Thyroid gland (tissue), 4 donors: ENCODE data around the gene KCNQ1OT1. TPM values are rescaled to one million over a fixed set of nuclear protein-coding genes. Genes with fewer than 3 reads are reported as not detected.

Source experiments
- DNase-seq, 2 donors: peaks; one replicate each; pipeline ENCODE4 v3.0.0-alpha.2; 2019
- H3K27ac ChIP-seq, 3 donors: fragments of 200-600 bp; sonication (generic); 1 replicate in 2 of 3; 2 replicates in 1 of 3; pipeline ENCODE4 v1.5.1; 2016 to 2019; ENCODE audit warnings: mild to moderate bottlenecking in 1 of 3, moderate library complexity in 1 of 3
- H3K27me3 ChIP-seq: fragments of 200-600 bp; sonication (generic); one replicate; pipeline ENCODE4 v1.5.1; 2019
- H3K36me3 ChIP-seq, 2 donors: fragments of 200-600 bp; sonication (generic); one replicate each; pipeline ENCODE4 v1.5.1; 2016 to 2019
- H3K4me1 ChIP-seq, 2 donors: fragments of 200-600 bp; sonication (generic); one replicate each; pipeline ENCODE4 v1.5.1; 2017 to 2019
- H3K4me3 ChIP-seq, 3 donors: fragments of 200-600 bp; sonication (generic); replicated peaks in 1 of 3; 1 replicate in 2 of 3; 2 replicates in 1 of 3; pipeline ENCODE4 v1.5.1; 2016; ENCODE audit warnings: mild to moderate bottlenecking in 1 of 3
- H3K9me3 ChIP-seq: fragments of 200-600 bp; sonication (generic); one replicate; pipeline ENCODE4 v1.5.1; 2017
- CTCF ChIP-seq, 6 experiments: fragments of 200-600 bp in 3 of 6; fragments of 450-650 bp in 3 of 6; sonication (generic) in 3 of 6; IDR thresholded peaks; one replicate each; pipeline ENCODE4 v1.5.1; 2016 to 2019; ENCODE audit warnings: antibody characterized with exemption in 6 of 6, mild to moderate bottlenecking in 2 of 6, inconsistent platforms in 1 of 6, moderate library complexity in 1 of 6
- POLR2A ChIP-seq, 2 donors: fragments of 450-650 bp; IDR thresholded peaks; one replicate each; pipeline ENCODE4 v1.6.1; 2017; ENCODE audit warnings: antibody characterized with exemption in 2 of 2, mild to moderate bottlenecking in 2 of 2, moderate library complexity in 1 of 2
- WGBS, 2 donors: methylation state at CpG; one replicate each; pipeline ENCODE4 v1.1.5; 2017; 5-methylcytosine and 5-hydroxymethylcytosine counted together
- intact Hi-C: fragments of 100-400 bp; cut with DNase I; formaldehyde crosslinking; loops from one replicate; pipeline ENCODE4 v1.15.1; 2023
- total RNA-seq, 4 donors: library from RNA; depleted of rRNA; stranded (reverse); fragments of >200 nt; gene quantifications; one replicate each; pipeline ENCODE4 v1.2.3, GENCODE V29; 2016

Gene KCNQ1OT1
- total RNA-seq, 4 donors from 2014 or later, result 2.0 to 4.1 (median 3.2) TPM

- Histone ChIP-seq H3K9me3 (no peaks in the 10 kb centered on the region), H3K36me3 (no peaks in the 10 kb centered on the region), H3K4me3 (no peak overlapping the region), H3K4me1 (peaks cover 0 to 3% of the 10 kb centered on the region in 2 donors), H3K27me3 (no peaks in the 10 kb centered on the region), H3K27ac (no peak overlapping the region)
- no peak for DNase-seq
- intact Hi-C loops, result no loop called here
- TF ChIP-seq POLR2A (IDR thresholded peaks at IDR 0.05) (no peak), CTCF (IDR thresholded peaks at IDR 0.05) (no peak)
- 94% methylated on average over 9 of the region's 9 CpGs for WGBS, 2 donors
These were observed 30.0 kb upstream of the KCNQ1OT1 start for GRCh38 chr11:2729841-2730240.

DNA sequence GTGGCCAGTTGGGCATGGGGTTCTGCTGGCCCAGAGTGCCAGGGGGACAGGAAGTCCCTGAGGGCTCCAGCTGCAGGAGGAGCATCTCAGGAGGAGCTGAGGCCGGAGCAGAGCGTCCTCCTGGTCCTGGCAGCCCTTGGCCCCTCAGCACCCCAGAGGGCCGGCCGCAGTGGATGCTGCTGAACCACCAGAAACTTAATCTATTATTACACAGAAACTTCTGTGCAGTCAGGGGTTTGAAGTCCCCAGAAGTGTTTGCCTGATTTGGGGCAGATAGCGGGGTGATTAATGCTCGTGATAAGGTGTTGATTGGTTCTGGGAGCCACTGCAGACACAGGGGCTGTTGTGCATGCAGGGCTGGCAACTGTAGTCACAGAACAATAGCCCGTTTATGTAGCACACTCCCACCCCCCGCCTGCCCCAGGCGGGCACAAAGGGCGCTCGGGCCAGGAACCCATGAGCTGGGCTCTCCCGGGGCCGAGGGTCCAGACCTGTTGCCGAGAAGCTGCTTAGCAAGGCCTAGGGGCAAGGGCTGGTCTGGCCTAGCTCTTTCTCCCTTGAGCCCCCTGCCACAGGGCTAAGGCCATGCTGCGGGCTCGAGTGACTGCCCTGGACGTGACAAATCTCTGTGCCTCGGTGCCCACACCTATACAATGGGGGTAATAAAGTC is 29.0 kb upstream of the KCNQ1OT1 start:
- no peak overlapping the region for H3K27ac ChIP-seq
- peaks cover 0 to 3% of the 10 kb centered on the region in 2 donors for H3K4me1 ChIP-seq
- 86 to 94% methylated on average over 17 of the region's 18 CpGs for WGBS, 2 donors
- H3K36me3 ChIP-seq, result no peaks in the 10 kb centered on the region
- H3K27me3 ChIP-seq, result no peaks in the 10 kb centered on the region
- no peaks in the 10 kb centered on the region for H3K9me3 ChIP-seq
- intact Hi-C loops, result no loop called here
- TF ChIP-seq POLR2A (IDR thresholded peaks at IDR 0.05) (no peak), CTCF (IDR thresholded peaks at IDR 0.05) (no peak)
- H3K4me3 ChIP-seq, result no peak overlapping the region
- DNase-seq, result no peak

DNA sequence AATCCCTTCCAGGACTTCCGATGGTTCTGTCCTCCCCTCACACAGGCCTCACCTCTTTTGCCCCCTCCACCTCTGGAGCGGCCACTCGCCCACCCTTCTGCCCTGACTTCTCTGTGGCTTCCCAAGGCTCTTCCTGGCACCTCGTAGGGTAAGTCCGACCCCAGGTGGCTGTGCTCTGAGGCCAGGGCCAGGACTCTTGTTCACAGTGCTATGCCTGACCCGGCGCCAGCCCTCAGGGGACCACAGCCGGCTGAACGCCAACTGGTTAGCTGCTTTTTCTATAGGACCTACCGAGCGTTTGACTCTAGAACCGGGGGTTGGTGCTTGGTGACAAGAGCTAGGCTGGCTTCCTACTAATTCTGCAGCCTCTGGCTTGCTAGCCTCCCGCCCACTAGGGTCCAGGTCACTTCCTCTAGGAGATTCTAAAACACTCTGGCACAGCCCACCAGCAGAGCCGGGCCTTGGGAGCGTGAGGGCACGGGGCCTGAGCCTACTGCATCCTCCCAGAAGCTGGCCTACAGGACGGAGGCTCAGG is 28.4 kb upstream of the KCNQ1OT1 start:
- Histone ChIP-seq H3K9me3 (no peaks in the 10 kb centered on the region), H3K36me3 (no peaks in the 10 kb centered on the region), H3K4me1 (peaks cover 0 to 3% of the 10 kb centered on the region in 2 donors), H3K27ac (no peak overlapping the region), H3K4me3 (no peak overlapping the region), H3K27me3 (no peaks in the 10 kb centered on the region)
- 90 to 93% methylated on average over 17 of the region's 17 CpGs for WGBS, 2 donors
- no peak for DNase-seq
- TF ChIP-seq CTCF (IDR thresholded peaks at IDR 0.05) (no peak), POLR2A (IDR thresholded peaks at IDR 0.05) (no peak)
- intact Hi-C loops, result no loop called here

GRCh38 chr11:2726964-2727363 is 27.2 kb upstream of the KCNQ1OT1 start:
- Histone ChIP-seq H3K4me1 (peaks cover 0 to 3% of the 10 kb centered on the region in 2 donors), H3K27ac (no peak overlapping the region), H3K27me3 (no peaks in the 10 kb centered on the region), H3K9me3 (no peaks in the 10 kb centered on the region), H3K4me3 (no peak overlapping the region), H3K36me3 (no peaks in the 10 kb centered on the region)
- WGBS, 2 donors, result 92 to 94% methylated on average over 4 of the region's 4 CpGs
- TF ChIP-seq CTCF (IDR thresholded peaks at IDR 0.05), result no peak
- TF ChIP-seq POLR2A (IDR thresholded peaks at IDR 0.05), result no peak
- intact Hi-C loops, result no loop called here
- DNase-seq, result no peak
